Measurements from ENCODE around the gene OPCML. TPM values are rescaled to one million over a fixed set of nuclear protein-coding genes. Genes with fewer than 3 reads are reported as not detected.
A peak's percentile ranks its signal among the peaks of the same experiment; 100 is the strongest.

Gene OPCML
- total and polyA plus RNA-seq, 5 donors = 0.14 to 2.8 (median 1.1) TPM

DNA sequence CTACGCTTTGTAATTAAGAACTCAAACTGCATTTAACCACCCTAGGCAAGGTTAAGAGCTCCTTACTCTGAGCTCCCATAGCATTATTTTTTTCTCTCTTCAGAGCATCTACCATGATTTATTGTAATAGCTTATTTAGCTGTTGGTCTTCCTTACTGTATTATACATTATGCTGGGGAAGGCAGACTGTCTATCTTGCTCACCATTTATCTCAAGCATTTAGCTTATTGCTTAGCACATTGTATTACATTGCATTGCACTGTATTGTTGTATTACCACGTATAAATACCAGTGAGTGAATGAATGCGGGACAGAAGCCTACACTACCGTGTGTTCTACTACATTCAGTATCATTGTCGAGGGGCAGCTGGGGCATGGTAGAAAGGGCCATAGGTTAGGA is 324.3 kb downstream of the OPCML start:
- Histone ChIP-seq H3K4me1 (ENCODE audit: control insufficient read depth, insufficient read depth, low read length) (no peaks in the 10 kb centered on the region), H3K4me3 (ENCODE audit: low read length) (no peak overlapping the region), H3K27me3 (ENCODE audit: control insufficient read depth, insufficient read depth) (no peaks in the 10 kb centered on the region), H3K27ac (ENCODE audit: low read length) (no peak overlapping the region), H3K9me3 (ENCODE audit: control insufficient read depth, low read length) (no peaks in the 10 kb centered on the region)
- no peak for DNase-seq
- intact Hi-C loops (cut with DNase I) = no loop called here
- WGBS = 86% methylated on average over 5 of the region's 5 CpGs
- no peak for ATAC-seq

DNA sequence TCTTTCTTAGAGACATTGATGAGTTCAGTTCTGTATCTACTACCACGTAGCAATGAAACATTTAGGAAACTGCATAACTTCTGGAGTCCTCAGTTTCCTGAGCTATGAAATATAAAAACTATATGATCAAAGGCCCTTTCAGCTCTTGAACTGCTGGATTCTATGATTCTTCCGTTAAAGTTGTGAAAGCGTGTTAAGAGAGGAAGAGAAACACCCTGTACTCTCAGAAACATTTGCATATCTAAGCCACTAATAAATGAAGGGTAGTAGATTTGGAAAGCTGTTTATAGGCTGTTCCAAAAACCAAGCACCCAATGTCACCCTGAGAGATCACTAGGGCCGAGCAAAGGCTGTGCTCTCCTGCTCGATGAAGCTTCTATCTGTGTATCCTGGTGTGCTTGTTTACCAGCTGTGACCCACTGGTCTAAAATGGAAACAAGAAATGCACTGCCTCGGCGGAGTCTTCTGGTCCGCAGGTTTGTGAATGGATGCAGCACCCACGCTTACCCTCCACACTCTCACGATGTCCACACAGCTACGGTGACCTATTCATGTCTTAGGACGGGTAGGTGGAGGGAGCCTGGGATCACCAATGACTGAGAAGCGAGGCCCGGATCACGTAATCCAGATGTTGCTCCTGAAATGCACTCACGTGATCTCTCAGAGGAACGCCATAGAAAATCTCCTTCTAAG is 325.8 kb downstream of the OPCML start:
- intact Hi-C loops (cut with DNase I) = no loop called here
- DNase-seq = no peak
- Histone ChIP-seq H3K9me3 (ENCODE audit: control insufficient read depth, low read length) (no peaks in the 10 kb centered on the region), H3K4me1 (ENCODE audit: control insufficient read depth, insufficient read depth, low read length) (no peaks in the 10 kb centered on the region), H3K27ac (ENCODE audit: low read length) (no peak overlapping the region), H3K27me3 (ENCODE audit: control insufficient read depth, insufficient read depth) (no peaks in the 10 kb centered on the region), H3K4me3 (ENCODE audit: low read length) (no peak overlapping the region)
- WGBS = 88% methylated on average over 17 of the region's 17 CpGs
- no peak for ATAC-seq

DNA sequence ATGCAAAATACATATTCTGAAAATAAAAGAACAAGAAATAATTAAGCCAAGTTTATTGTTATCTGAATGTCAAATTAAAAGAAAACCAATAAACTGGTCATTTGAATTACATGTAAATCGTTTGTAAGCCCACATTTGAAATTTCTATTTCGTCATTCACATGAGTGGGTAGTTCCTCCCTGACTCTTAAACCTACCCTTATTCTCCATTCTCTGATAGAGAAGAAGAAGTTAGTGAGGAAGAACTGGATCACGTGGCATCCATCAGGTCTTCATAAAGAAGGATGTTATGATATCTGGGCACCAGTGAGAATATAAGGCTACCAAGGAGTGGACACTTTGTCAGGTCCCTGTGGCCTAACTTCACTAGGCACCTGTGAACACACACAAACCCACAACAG is 328.1 kb downstream of the OPCML start:
- intact Hi-C loops (cut with DNase I) = no loop called here
- ATAC-seq (no peak), DNase-seq (no peak)
- no peaks in the 10 kb centered on the region for H3K9me3 ChIP-seq (ENCODE audit: control insufficient read depth, low read length)
- no peak overlapping the region for H3K4me3 ChIP-seq (ENCODE audit: low read length)
- no peaks in the 10 kb centered on the region for H3K27me3 ChIP-seq (ENCODE audit: control insufficient read depth, insufficient read depth)
- H3K27ac ChIP-seq (ENCODE audit: low read length) = no peak overlapping the region
- 71% methylated on average over 3 of the region's 3 CpGs for WGBS
- H3K4me1 ChIP-seq (ENCODE audit: control insufficient read depth, insufficient read depth, low read length) = no peaks in the 10 kb centered on the region

DNA sequence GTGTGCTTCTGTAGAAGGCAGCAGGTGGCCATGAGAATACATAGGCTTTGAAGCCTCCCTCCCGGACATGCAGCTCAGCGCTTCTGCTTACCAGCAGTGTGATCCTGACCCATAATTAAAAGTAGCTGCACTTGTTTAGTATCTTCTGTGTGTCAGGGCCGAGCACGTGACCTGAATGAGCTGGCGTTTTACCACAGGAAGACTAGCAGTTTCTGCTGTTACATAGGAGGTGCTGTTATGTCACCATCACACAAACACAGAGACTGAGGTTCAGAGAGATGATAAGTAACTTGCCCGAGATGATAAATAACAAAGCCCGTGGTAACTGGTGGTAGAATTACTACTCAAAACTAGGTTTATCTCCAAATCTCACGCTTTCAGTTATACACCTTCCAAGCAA is 329.5 kb downstream of the OPCML start:
- WGBS = 81% methylated on average over 8 of the region's 8 CpGs
- ATAC-seq (no peak), DNase-seq (no peak)
- no peak overlapping the region for H3K27ac ChIP-seq (ENCODE audit: low read length)
- intact Hi-C loops (cut with DNase I) = no loop called here
- H3K27me3 ChIP-seq (ENCODE audit: control insufficient read depth, insufficient read depth) = no peaks in the 10 kb centered on the region
- H3K4me3 ChIP-seq (ENCODE audit: low read length) = no peak overlapping the region
- H3K9me3 ChIP-seq (ENCODE audit: control insufficient read depth, low read length) = no peaks in the 10 kb centered on the region
- no peaks in the 10 kb centered on the region for H3K4me1 ChIP-seq (ENCODE audit: control insufficient read depth, insufficient read depth, low read length)

DNA sequence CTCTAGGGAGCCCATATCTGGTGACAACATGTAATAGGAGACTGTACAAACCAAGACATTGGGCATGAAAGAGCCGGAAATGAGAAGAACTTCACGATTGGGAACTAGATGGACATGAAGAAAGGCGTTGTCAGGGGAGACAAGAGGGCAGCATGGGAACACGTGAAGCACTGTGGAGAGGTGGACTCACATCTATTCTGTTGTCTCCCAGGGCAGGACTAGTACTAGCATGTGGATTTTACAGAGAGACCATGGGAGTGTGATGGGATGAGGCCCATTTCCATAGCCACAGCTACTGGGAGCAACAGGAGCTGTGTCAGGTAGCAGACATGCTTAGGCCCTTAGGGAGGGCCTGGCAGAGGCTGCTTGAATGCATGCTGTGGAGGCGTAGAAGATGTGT is 333.9 kb downstream of the OPCML start:
- no peak overlapping the region for H3K4me3 ChIP-seq (ENCODE audit: low read length)
- H3K9me3 ChIP-seq (ENCODE audit: control insufficient read depth, low read length) = no peaks in the 10 kb centered on the region
- DNase-seq (no peak), ATAC-seq (no peak)
- intact Hi-C loops (cut with DNase I) = no loop called here
- H3K4me1 ChIP-seq (ENCODE audit: control insufficient read depth, insufficient read depth, low read length) = no peaks in the 10 kb centered on the region
- H3K27ac ChIP-seq (ENCODE audit: low read length) = no peak overlapping the region
- H3K27me3 ChIP-seq (ENCODE audit: control insufficient read depth, insufficient read depth) = peaks cover 2% of the 10 kb centered on the region
- WGBS = 81% methylated on average over 5 of the region's 5 CpGs

GRCh38 chr11:133197425-133197824 is 334.9 kb downstream of the OPCML start:
- ATAC-seq (no peak), DNase-seq (no peak)
- Histone ChIP-seq H3K27me3 (ENCODE audit: control insufficient read depth, insufficient read depth) (peaks cover 2% of the 10 kb centered on the region), H3K27ac (ENCODE audit: low read length) (no peak overlapping the region), H3K9me3 (ENCODE audit: control insufficient read depth, low read length) (no peaks in the 10 kb centered on the region), H3K4me1 (ENCODE audit: control insufficient read depth, insufficient read depth, low read length) (no peaks in the 10 kb centered on the region), H3K4me3 (ENCODE audit: low read length) (no peak overlapping the region)
- intact Hi-C loops (cut with DNase I) = no loop called here
- 75% methylated on average over 4 of the region's 4 CpGs for WGBS

DNA sequence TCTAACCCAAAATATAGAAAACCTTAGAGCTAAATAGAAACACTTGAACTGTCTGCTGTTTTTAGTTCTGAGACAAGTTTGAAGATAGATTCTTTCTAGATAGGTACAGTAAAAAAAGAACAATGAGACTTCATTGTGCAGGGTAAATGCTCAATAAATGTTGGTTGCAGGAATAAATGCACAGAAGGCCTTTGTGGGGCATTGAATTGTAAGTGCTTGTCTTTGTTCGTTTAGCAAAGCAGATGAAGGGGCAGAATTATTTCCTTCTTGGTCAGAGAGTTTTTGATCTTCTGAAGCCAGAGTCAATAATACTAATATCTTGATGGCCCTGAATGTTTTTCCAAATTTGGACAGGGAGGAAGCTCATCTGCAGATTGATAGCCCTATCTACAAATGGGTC is 340.4 kb downstream of the OPCML start:
- ATAC-seq (no peak), DNase-seq (no peak)
- 73% methylated on average over 1 of the region's 1 CpG for WGBS
- Histone ChIP-seq H3K9me3 (ENCODE audit: control insufficient read depth, low read length) (no peaks in the 10 kb centered on the region), H3K4me1 (ENCODE audit: control insufficient read depth, insufficient read depth, low read length) (no peaks in the 10 kb centered on the region), H3K27ac (ENCODE audit: low read length) (no peak overlapping the region), H3K4me3 (ENCODE audit: low read length) (no peak overlapping the region), H3K27me3 (ENCODE audit: control insufficient read depth, insufficient read depth) (peaks cover 2% of the 10 kb centered on the region)
- intact Hi-C loops (cut with DNase I) = no loop called here

- Histone ChIP-seq H3K4me3 (ENCODE audit: low read length) (no peak overlapping the region), H3K4me1 (ENCODE audit: control insufficient read depth, insufficient read depth, low read length) (no peaks in the 10 kb centered on the region), H3K9me3 (ENCODE audit: control insufficient read depth, low read length) (no peaks in the 10 kb centered on the region), H3K27me3 (ENCODE audit: control insufficient read depth, insufficient read depth) (peaks cover 2% of the 10 kb centered on the region), H3K27ac (ENCODE audit: low read length) (no peak overlapping the region)
- intact Hi-C loops (cut with DNase I) = no loop called here
- WGBS = 59% methylated on average over 2 of the region's 2 CpGs
- ATAC-seq (no peak), DNase-seq (no peak)
Measured at GRCh38 chr11:133181667-133182066, 350.6 kb downstream of the OPCML start.

DNA sequence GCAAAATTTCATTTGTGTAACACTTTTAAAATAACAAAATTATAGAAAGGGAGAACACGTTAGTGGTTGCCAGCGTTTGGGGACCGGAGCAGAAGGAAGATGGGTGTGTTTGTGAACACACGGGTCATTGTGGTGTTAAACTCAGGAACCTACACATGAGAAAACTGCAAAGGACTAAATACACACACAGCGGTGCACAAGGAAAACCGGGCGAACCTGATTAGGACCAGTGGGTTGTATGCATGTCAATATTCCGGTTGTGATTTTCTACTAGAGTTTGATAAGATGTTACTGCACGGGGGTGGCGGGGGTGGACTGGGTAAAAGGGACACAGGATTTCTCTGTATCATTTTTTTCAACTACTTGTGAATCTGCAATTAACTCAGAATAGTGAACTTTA is 351.2 kb downstream of the OPCML start:
- Histone ChIP-seq H3K4me3 (ENCODE audit: low read length) (no peak overlapping the region), H3K27ac (ENCODE audit: low read length) (no peak overlapping the region), H3K9me3 (ENCODE audit: control insufficient read depth, low read length) (no peaks in the 10 kb centered on the region), H3K4me1 (ENCODE audit: control insufficient read depth, insufficient read depth, low read length) (no peaks in the 10 kb centered on the region), H3K27me3 (ENCODE audit: control insufficient read depth, insufficient read depth) (peaks cover 2% of the 10 kb centered on the region)
- intact Hi-C loops (cut with DNase I) = no loop called here
- ATAC-seq = no peak
- DNase-seq = no peak
- WGBS = 83% methylated on average over 10 of the region's 10 CpGs

DNA sequence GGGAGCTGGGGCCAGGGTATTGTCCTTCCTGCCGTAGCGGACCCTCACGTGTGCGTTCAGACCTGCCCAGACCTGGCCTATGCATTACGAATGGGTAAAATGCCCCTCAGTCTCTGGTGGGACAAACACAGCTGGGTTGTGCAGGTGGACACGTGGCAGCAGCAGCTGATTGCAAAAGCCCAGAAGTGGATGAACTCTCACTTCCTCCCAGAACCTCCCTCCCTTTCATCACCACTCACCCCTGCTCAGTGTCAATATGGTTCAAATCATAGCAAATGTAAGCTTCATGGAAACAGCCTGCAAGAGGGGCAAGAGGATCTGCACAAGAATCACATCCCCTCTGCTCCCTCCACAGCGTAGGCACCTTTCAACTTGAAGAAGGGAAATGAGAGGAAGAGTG is 352.1 kb downstream of the OPCML start:
- intact Hi-C loops (cut with DNase I) = no loop called here
- whole genome bisulfite sequencing = 80% methylated on average over 7 of the region's 7 CpGs
- no peak for DNase-seq
- H3K27me3 ChIP-seq (ENCODE audit: control insufficient read depth, insufficient read depth) = peaks cover 2% of the 10 kb centered on the region
- no peak overlapping the region for H3K4me3 ChIP-seq (ENCODE audit: low read length)
- no peak for ATAC-seq
- no peaks in the 10 kb centered on the region for H3K9me3 ChIP-seq (ENCODE audit: control insufficient read depth, low read length)
- H3K27ac ChIP-seq (ENCODE audit: low read length) = no peak overlapping the region
- no peaks in the 10 kb centered on the region for H3K4me1 ChIP-seq (ENCODE audit: control insufficient read depth, insufficient read depth, low read length)

DNA sequence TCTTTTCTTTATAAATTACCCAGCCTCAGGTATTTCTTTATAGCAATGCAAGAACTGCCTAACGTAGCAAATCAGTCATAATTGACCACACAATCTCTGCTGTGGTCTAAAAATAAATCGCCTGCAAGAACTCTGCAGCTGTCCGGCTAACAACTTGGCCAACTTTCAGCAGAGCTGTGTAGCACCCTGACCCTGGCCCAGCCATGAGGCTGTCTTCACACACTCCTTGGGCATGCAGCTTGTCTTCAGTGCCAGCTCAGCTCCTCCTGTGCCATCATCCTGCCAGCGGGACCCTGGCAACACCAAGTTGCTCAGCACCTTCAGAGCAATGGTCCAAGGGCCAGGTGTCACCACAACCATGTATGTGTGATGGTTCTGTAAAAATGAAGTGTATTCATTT is 355.6 kb downstream of the OPCML start:
- Histone ChIP-seq H3K4me3 (ENCODE audit: low read length) (no peak overlapping the region), H3K9me3 (ENCODE audit: control insufficient read depth, low read length) (no peaks in the 10 kb centered on the region), H3K4me1 (ENCODE audit: control insufficient read depth, insufficient read depth, low read length) (no peaks in the 10 kb centered on the region), H3K27ac (ENCODE audit: low read length) (no peak overlapping the region), H3K27me3 (ENCODE audit: control insufficient read depth, insufficient read depth) (peaks cover 2% of the 10 kb centered on the region)
- intact Hi-C loops (cut with DNase I) = no loop called here
- DNase-seq (peak in 1 of 3 donors; percentile 42), ATAC-seq (peak in 1 of 2 donors; percentile 61)
- WGBS = 51% methylated on average over 4 of the region's 4 CpGs

DNA sequence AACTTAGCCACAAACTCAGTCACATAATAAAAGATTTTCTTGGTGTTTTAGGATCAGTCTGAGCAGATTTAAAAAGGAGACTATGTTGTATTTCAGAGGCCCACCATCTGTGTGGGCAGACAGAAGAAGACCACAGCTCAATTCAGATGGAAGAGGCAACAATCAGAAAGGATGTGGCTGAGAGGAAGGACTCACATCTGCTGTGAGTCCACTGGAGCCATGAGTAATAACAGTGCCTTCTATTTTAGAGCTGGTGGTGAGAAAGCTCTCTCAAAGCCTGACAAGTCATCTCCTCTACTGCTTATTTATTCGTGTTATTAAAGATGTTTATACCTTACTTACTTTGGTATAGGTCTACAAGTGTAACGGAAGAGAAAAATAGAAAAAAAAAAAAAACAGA is 357.2 kb downstream of the OPCML start:
- Histone ChIP-seq H3K27me3 (ENCODE audit: control insufficient read depth, insufficient read depth) (no peaks in the 10 kb centered on the region), H3K9me3 (ENCODE audit: control insufficient read depth, low read length) (no peaks in the 10 kb centered on the region), H3K27ac (ENCODE audit: low read length) (no peak overlapping the region), H3K4me1 (ENCODE audit: control insufficient read depth, insufficient read depth, low read length) (no peaks in the 10 kb centered on the region), H3K4me3 (ENCODE audit: low read length) (no peak overlapping the region)
- intact Hi-C loops (cut with DNase I) = no loop called here
- ATAC-seq = no peak
- 78% methylated on average over 2 of the region's 2 CpGs for WGBS
- DNase-seq = no peak

All from right cardiac atrium (tissue), 5 donors.